GM19468 (cell line): ENCODE results near the gene THBS2.
"Not testable (repeated sequence)": the region's sequence is repeated elsewhere in the genome, so short reads cannot be mapped to it uniquely, and the experiment has no call there.

Source experiments
- ATAC-seq: cut with Tn5 transposase; IDR thresholded peaks from one replicate; pipeline ENCODE4 v1.9.1; 2021; ENCODE audit warnings: mild to moderate bottlenecking, moderate library complexity, moderate number of reproducible peaks; ENCODE audit not compliant: unreplicated experiment; ENCODE audit errors: extremely low read depth

THBS2 gene

DNA sequence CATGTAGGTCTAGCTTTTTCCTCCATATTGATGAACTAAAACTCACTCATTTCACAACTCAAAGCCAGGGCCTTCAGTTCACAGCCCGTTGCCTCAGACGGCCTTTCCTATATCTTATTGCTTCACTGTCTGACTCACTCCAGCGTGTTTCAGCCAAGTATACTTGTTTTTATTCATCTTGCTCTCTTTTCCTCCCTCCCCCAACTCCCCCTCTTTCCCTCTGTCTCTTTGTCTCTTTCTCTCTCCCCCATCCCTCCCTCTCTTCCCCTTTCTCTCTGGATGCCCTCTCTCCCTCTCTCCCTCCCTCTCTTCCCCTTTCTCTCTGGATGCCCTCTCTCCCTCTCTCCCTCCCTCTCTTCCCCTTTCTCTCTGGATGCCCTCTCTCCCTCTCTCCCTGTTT is 38.9 kb downstream of the THBS2 start:
- ATAC-seq: not testable (repeated sequence)

DNA sequence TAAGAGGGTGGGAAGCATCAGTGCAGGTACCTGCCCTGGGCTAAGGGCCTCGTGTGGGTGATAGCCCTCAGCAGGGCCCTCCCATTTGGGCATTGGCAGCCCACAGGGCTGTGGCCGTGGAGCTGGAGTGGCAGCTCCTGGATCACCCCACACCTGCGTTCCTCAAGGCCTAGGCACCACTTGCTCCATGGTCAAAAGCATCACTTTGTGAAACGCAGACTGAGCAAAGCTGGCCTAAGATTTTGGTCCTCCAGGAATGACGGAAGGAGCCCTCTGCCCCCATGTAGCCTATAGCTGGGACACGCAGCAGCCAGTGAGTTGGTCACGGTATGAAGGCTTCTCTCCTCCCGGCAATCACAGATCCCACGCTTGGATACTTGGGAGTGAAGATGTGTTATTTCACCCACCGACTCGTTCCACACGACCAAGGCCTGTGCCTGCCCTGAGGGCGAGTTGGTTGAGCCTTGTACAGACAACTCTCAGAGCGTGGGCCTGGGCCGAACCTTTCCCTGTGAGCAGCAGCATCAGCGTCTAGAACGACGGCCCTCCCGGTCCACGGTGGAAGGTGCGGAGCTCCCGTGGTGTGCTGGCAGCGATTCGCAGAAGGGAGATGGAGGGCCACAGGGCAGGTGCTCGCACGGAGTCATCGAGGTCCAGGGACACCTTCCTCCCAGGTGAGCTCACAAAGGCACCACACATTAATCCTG is 39.7 kb downstream of the THBS2 start:
- no peak for ATAC-seq

DNA sequence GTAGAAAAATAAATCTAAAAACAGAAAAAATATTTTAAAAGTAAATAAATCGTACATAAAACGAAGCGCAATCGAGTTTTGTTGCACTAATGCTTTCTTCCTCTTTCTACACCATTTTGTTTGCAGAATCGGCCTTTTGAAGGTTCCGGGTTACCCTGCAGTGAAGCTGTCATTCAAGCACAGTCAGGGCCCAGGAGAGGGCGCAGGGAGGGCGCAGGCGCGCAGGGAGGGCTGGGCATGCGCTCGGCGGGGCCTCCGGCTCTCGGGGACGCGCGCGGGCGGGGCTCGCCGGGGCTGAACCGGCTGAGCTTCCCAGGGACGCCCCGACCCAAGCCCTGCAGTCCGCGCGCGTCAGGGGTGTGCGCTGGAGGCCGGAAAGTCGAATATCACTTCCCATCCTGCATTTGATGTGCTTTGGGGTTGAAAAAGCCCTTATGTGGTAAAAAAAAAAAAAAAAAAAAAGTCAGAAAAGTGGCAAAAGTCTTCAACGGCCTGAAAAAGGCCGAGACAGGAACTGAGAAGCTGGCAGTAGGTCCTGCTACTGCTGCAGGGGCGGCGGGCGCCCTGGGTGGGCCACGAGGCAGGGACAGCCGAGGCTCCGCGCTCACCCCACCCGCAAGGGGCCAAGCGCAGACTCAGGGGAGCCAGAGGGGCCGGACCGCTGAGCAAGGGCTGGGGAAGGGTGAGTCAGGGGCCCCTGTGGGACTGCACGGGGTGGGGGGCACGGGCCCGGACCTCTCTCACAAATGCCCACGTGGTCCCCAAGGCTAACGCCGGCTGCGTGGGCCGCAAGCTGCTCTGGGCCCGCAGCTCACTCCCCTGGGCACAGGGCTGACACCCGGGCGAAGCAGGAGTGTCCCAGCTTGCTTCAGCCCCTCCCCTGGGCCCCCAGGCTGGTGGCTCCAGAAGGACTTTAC is 40.5 kb downstream of the THBS2 start:
- ATAC-seq: peak; percentile 100

DNA sequence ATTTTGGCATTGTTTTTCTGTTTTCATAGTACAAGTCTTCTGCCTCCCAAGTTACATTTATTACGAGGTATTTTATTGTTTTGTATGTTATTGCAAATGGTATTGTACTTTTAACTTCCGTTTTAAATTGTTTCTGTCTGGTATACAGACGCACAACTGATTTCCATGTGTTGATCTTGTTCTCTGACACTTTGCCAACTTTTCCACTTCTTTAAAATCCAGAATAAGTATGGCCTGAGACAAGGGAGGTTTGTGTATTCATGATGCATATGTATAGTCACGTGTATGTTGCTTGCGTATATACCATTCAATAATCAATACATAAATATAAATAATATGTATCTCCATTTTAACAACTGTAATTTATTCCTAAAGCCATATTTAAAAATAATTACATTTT is 41.2 kb downstream of the THBS2 start:
- no peak for ATAC-seq

DNA sequence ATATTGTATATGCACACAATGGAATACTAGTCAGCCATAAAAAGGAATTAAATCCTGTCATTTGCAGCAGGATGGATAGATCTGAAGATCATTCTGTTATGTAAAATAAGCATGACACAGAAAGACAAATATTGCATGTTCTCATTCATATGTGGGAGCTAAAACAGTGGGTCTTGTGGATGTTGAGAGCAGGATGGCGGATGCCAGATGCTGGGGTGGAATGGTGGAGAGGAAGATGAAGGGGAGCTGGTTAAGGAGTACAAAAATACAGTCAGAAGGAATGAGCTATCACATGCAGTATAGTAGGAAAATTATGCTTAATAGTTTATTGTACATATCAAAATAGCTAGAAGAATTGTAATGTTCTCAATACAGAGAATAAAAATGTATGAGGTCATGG is 41.8 kb downstream of the THBS2 start:
- ATAC-seq: no peak

DNA sequence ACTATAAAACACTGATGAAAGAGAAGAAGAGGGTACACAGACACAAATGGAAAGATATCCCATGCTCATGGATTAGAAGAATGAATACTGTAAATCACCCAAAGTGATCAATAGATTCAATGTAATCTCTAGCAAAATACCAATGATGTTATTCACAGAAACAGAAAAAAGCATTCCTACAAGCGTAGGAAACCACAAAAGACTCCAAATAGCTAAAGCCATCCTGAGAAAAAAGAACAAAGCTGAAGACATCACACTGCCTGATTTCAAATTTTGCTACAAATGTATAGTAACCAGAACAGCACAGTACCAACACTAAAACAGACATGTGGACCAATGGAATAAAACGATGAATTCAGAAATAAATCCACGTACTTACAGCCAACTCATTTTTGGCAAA is 43.0 kb downstream of the THBS2 start:
- no peak for ATAC-seq

DNA sequence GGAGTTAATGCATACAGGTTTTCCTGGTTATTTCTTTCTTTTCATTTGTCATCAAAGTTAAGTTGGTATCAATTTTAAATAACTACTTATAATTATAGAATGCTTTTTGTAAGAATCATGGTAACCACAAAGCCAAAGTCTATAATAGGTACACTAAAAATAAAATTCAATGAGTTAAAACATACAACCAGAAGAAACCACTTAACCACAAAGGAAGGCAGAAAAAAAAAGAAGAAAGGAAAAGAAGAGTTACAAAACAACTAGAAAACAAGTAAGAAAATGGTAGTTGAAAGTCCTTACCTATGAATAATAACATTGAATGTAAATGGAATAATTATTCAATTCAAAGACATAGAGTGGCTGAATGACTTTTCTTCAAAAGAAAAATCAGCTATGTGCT is 45.6 kb downstream of the THBS2 start:
- ATAC-seq: no peak

DNA sequence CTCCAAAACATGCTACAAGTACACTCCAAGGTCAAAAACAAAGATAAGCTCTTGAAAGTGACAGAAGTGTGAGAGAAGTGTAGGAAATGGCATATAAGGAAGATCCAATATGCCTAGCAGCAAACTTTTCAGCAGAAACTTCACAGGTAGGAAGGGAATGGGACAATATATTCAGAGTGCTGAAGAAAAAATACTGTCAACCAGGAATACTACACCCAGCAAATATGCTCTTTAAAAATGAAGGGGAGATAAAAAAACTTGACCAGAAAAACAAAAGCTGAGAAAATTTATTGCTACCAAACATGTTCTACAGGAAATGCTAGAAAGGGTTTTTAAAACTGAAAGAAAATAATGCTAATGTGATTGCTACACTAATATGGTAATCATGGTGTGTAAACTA is 46.2 kb downstream of the THBS2 start:
- ATAC-seq: no peak

DNA sequence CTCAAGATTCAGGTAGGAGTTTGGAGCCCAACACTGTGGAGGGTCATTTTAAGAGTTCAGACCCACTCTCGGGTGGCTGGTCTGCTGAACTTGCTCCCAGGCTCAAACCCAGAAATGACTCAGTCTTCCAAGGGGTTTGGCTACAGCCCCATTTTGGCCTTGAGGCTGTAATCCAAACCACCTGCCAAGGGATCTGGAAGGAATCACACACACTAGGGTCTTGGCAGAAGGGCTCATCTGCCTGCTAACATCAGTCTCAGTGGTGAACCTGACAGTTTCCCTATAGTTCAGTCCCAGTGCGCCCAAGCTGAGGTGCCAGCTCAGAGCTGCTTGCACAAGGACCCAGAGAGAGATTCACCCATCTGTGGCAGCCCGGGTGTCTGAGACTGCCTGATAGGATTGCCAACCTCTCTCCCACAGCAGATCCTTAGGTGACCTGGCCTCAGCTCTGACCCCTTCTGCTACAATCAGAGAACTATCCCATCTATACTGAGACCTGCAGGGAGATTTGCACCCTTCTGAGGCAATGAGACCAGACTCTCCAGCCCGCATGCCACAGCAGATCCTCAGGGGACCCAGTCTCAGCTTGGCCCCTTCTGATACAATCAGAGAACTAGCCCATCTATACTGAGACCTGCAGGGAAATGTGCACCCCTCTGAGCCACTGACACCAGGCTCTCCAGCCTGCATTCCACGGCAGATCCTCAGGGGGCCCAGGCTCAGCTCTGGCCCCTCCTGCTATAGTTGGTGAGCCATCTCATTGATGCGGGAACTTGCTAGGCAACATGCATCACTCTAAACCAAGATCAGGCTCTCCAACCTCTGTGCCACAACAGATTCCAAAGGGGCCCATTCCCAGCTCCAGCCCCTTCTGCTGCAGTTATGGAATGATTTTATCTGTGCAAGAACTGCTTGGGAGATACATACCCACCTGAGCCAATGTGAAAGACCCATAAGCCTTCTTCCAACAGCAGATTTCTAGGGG is 48.2 kb downstream of the THBS2 start:
- ATAC-seq: no peak

DNA sequence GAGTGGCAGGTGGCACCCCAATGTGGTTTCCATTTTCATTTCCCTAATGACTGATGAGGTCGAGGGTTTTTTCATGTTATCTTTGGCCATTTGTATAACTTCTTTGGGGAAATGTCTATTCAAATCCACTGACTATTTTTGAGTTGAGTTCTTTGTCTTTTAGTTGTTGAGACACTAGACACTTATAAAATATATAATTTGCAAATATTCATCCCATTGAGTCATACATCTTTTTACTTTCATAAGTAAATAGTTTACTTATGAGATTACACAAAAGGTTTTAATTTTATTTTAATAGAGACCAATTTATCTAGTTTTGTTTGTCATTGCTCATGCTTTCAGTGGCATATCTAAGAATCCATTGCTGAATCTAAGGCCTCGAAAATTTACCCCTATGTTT is 49.5 kb downstream of the THBS2 start:
- no peak for ATAC-seq

DNA sequence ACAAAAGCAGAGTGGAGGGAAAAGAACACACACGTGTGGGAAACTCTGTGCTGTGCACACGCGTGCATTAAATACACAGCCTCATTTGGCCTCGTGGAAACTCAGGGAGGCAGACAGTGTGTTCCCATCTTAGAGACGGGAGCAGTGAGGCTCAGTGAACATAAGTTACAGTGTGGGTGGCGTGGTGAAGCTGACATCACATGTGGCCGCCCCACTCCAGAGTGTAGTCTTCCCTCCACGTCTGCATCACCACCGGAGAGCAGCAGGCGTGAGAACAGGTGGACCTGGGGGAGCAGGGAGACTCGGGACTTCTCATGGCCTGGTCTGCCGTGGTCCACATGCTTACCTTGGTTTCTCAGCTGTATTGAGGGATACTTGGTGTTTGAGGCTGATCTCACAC is 51.7 kb downstream of the THBS2 start:
- no peak for ATAC-seq

DNA sequence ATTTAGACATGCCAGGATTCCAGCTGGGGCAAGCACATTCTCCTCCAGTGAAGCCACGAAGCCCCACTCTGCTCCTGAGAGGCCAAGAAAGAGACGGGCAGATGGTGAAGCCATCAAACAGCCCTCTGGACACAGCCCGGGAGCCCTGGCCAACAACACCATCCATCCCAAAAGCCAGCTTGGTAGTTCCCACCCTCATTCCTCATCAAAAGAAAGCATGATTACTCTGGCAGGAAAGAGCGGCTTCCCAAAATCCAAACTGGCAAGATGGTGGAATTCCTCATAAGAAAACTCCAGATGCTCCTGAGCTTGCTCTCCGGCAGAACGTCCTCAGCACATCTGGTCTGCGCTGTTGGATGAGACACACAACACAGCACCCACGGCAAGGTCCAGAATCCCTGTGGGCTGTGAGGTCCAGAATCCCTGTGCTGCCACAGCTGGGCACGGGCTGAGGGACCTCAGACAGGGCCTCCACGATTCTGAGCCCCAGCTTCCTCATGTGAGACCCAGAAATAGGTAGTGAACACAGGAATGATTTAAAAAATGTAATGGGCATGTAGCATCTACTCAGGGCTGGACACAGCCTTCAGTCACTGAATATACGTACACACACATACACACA is 52.6 kb downstream of the THBS2 start:
- no peak for ATAC-seq

DNA sequence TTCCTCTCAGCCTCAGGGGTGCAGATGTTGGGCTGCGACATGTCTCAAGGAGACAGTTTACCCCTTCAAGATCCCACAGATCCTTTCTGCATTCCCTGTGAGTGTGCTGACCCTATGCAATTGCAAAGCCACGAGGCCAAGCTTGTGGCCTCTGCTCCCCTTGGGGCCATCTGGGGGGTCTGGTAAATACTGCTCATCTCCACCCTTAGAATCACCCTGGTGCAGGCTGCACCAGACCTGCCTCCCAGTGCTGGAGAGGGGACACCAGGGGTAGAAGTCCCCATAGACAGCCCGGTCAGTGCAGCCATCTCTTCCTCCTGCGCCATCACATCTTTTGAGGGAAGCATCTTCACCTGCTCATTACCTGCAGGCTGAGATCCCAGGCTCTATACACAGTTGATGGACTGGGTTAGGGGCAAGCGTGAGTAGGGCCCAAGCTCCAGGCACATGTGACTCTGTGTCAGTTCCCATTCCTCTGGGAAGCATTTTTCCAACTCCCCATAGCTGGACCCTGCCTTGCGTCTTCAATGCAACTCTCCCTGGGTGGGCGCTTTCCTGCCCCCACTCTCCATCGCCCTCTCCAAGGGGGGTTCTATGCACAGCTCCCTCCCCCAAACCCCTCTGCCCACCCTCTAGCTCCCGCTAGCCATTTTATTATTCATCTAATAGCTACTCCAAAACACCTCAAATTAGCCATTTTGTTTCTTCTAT is 53.9 kb downstream of the THBS2 start:
- ATAC-seq: no peak

DNA sequence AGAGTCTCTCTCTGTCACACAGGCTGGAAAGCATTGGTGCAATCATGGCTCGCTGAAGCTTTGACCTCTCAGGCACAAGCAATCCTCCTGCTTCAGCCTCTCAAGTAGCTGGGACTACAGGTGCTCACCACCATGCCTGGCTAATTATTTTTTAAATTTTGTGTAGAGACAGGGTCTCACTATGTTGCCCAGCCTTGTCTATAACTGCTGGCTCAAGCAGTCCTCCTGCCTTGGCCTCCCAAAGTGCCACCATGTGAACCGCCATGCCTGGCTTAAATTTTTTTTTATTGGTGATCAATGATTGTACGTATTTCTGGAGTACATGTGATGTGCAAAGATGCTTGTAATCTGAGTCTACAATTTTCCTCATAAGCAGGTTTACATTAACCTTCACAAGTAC is 54.8 kb downstream of the THBS2 start:
- ATAC-seq: no peak

DNA sequence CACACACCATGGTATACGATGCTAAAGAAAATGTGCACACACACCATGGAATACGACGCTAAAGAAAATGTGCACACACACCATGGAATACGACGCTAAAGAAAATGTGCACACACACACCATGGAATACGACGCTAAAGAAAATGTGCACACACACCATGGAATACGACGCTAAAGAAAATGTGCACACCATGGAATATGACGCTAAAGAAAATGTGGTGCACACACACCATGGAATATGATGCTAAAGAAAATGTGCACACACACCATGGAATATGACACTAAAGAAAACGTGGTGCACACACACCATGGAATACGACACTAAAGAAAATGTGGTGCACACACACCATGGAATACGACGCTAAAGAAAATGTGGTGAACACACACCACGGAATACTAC is 55.7 kb downstream of the THBS2 start:
- ATAC-seq: not testable (repeated sequence)

DNA sequence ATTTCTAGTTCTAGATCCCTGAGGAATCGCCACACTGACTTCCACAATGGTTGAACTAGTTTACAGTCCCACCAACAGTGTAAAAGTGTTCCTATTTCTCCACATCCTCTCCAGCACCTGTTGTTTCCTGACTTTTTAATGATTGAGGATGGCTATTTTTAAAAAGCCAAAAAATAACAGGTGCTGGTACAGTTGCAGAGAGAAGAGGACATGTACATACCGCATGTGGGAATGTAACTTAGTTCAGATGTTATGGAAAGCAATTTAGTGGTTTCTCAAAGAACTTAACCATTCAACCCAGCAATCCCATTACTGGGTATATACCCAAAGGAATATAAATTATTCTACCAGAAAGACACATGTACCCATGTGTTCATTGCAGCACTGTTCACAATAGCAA is 57.4 kb downstream of the THBS2 start:
- ATAC-seq: not testable (repeated sequence)

DNA sequence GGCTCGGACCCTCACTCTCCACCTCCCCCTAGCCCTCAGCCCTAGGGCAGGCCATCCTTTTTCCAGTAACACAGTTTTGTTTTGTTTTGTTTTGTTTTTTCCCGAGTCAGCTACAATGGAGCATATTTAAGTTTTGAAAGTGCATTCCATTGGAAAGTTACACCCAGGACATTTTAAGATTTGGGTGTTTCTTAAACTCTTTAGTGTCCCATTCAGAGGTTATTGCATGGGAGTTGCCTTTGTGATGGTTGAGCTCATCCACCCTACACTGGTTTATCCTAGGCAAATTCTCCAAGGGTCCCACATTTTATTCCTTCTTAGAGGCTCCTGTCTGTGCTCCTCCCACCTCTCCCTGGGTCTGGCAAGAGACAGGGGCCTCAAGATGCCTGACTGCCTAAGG is 58.9 kb downstream of the THBS2 start:
- ATAC-seq: no peak

DNA sequence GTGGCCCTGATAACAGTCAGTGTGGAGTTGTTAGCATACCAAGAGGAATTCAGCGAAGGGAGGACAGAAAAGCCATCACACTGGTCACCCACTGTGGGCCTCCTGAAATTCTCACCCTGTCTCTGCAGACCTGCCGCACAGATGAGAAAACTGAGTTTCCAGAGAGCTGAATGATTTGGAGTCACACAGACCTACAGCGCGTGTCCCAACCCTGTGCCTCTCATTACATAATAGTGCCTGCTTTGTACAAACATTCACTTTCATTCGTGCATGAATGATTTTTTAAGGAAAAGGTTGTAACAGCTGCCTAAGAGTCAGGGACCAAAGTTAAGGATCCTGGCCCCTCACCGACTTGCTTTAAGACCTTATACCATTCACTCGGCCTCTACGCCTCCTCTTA is 62.7 kb downstream of the THBS2 start:
- ATAC-seq: no peak

DNA sequence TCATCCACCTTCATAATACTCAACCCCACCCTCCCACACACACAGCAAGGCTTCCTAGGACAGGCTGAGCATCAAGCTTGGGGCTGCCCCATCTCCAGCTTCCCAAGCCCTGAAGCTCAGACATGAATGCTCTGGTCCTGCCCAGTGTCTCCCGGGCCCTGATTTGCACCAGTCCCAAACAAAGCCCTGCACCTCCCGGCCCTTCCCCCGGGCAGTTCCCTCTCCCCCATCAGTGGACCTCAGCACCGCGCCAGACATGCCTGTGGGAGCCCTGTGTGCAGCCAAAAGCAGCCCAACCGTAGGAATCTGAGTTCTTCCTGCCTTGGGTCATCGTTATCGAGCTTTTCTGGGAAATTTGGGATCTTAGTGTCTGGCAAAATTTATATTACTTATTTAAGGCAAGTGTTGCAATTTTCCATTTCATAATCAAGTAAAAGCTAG is 63.5 kb downstream of the THBS2 start:
- no peak for ATAC-seq
